22Rv1 (cell line): ENCODE results near the gene ZNF575.

Source experiments
- ZFX ChIP-seq: fragments of 450-650 bp; IDR thresholded peaks from 2 replicates; pipeline ENCODE4 v1.6.1; 2017; ENCODE audit warnings: antibody characterized with exemption, borderline replicate concordance
- TF ChIP-seq, protein P1 (sequence below): fragments of 450-650 bp; IDR thresholded peaks from 2 replicates; pipeline ENCODE4 v1.5.1; 2017; ENCODE audit warnings: mild to moderate bottlenecking

DNA sequence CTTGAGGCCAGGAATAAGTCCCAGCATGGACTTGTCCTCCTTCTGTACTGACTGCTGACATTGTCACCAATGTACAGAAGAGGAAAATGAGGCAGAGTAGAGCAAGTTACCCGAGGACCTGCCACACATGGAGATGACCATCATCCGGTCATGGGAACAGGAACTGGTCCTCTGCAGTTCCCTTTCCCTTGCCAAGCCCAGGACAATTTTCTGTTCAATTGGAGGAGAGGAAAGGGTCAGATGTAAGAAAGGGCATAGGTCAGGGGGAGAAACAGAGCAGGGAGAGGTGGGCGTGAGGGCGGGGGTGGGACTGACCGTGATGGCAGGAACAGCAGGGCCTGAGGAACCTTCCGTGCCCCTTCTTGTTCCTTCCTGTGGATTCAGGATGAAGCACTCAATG, 47.0 kb upstream of the ZNF575 start:
- TF ChIP-seq, protein P1, sequence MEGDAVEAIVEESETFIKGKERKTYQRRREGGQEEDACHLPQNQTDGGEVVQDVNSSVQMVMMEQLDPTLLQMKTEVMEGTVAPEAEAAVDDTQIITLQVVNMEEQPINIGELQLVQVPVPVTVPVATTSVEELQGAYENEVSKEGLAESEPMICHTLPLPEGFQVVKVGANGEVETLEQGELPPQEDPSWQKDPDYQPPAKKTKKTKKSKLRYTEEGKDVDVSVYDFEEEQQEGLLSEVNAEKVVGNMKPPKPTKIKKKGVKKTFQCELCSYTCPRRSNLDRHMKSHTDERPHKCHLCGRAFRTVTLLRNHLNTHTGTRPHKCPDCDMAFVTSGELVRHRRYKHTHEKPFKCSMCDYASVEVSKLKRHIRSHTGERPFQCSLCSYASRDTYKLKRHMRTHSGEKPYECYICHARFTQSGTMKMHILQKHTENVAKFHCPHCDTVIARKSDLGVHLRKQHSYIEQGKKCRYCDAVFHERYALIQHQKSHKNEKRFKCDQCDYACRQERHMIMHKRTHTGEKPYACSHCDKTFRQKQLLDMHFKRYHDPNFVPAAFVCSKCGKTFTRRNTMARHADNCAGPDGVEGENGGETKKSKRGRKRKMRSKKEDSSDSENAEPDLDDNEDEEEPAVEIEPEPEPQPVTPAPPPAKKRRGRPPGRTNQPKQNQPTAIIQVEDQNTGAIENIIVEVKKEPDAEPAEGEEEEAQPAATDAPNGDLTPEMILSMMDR, result no peak
- TF ChIP-seq ZFX, result no peak
